IPS-15b (cell line): Measurements from ENCODE around the gene FOXRED2.

Source experiments
- H3K27me3 ChIP-seq: one replicate; pipeline ENCODE4 v1.6.1; 2013; ENCODE audit warnings: low read length; ENCODE audit not compliant: control insufficient read depth, insufficient read depth
- H3K36me3 ChIP-seq: one replicate; pipeline ENCODE4 v1.6.1; 2013; ENCODE audit warnings: low read length; ENCODE audit not compliant: control insufficient read depth, insufficient read depth
- H3K4me1 ChIP-seq: one replicate; pipeline ENCODE4 v1.6.1; 2013; ENCODE audit warnings: mild to moderate bottlenecking, low read length; ENCODE audit not compliant: control insufficient read depth, insufficient read depth
- H3K4me3 ChIP-seq: one replicate; pipeline ENCODE4 v1.5.1; 2013; ENCODE audit warnings: low read depth, low read length
- H3K9ac ChIP-seq: one replicate; pipeline ENCODE4 v1.6.1; 2013; ENCODE audit warnings: low read depth, mild to moderate bottlenecking, low read length
- H3K9me3 ChIP-seq: one replicate; pipeline ENCODE4 v1.6.1; 2013; ENCODE audit warnings: mild to moderate bottlenecking, low read length; ENCODE audit not compliant: control insufficient read depth, insufficient read depth

The FOXRED2 gene

DNA sequence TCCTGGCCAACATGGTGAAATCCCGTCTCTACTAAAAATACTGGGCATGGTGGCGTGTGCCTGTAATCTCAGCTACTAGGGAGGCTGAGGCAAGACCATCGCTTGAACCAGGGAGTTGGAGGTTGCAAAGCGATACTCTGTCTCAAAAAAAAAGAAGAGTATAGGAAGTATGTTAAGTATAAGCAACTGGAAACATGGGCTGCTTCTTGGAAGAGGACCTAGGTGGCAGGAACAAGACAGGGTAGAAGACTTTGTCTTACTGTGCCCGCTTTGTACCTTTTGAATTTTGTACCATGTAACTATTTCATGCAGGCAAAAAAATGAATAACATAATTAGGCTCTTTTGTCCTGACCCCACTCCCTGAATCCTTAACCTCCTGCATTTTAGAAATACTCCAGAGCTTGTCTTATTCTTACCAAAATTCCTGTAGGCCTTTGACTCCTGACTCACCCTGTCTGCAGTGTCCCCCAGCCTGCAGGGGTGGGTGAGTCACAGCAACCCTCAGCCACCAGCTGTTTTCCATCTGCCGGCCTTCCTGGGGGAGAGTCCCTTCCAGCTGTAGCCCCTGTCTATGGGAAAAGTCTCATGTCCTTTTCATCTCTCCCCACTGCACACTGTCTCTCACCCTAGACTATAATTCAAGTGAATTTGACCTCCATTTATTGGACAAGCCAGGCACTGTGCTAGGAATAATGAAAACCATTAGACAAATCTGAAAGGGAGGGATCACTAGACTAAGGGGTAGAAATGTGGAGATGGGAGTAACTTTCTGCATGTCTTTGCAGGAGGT lies 67.2 kb downstream of the FOXRED2 start:
- H3K9me3 ChIP-seq = no peaks in the 10 kb centered on the region
- no peak overlapping the region for H3K9ac ChIP-seq
- H3K4me1 ChIP-seq = peaks cover 6% of the 10 kb centered on the region
- H3K36me3 ChIP-seq = no peaks in the 10 kb centered on the region
- no peak overlapping the region for H3K4me3 ChIP-seq
- no peaks in the 10 kb centered on the region for H3K27me3 ChIP-seq
